Measurements from ENCODE around the gene SV2C. TPM values are rescaled to one million over a fixed set of nuclear protein-coding genes. Genes with fewer than 3 reads are reported as not detected.

Gene SV2C
- total and polyA plus RNA-seq, 2 of the 13 experiments (the other 11 are each of a cell fraction or from before 2014, with no cell fraction given): not detected

DNA sequence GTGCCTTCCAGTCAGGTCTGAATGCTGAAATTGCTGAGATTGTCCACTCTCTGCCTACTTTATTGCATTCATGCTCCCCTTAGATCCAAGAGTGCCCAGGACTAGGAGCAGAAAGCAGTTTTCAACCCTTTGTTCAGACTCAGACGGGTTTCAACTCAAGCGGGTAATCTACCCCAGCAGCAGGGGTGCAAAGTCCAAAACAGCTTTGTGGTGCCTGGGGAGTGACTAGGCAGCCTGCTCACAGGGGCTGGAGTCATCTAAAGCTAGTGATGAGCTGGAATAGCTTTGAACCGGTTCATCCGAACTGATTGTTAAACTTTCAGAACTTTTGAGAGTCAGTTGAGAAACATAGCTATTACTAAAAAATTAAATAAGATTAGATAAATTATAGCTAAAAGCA lies 248.9 kb downstream of the SV2C start (continued):
- TF ChIP-seq, protein P1, sequence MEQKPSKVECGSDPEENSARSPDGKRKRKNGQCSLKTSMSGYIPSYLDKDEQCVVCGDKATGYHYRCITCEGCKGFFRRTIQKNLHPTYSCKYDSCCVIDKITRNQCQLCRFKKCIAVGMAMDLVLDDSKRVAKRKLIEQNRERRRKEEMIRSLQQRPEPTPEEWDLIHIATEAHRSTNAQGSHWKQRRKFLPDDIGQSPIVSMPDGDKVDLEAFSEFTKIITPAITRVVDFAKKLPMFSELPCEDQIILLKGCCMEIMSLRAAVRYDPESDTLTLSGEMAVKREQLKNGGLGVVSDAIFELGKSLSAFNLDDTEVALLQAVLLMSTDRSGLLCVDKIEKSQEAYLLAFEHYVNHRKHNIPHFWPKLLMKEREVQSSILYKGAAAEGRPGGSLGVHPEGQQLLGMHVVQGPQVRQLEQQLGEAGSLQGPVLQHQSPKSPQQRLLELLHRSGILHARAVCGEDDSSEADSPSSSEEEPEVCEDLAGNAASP (CRISPR knock-in tag; IDR thresholded peaks at IDR 0.05; ENCODE audit: borderline replicate concordance): no peak
- no peak for TF ChIP-seq ZNF451 (CRISPR knock-in tag; IDR thresholded peaks at IDR 0.05)
- 0 out of 2 replicates have a peak, but pooled peaks have one; percentile 40 for TF ChIP-seq ZNF501 (CRISPR knock-in tag; IDR thresholded peaks at IDR 0.05)
- no peak for TF ChIP-seq MXI1 (IDR thresholded peaks at IDR 0.05; ENCODE audit: borderline replicate concordance, low read depth, low read length)
- no peak for TF ChIP-seq NCOA2 (CRISPR knock-in tag; IDR thresholded peaks at IDR 0.05)
- TF ChIP-seq ZNF12 (CRISPR knock-in tag; IDR thresholded peaks at IDR 0.05): no peak
- TF ChIP-seq KDM5A (IDR thresholded peaks at IDR 0.05; ENCODE audit: borderline replicate concordance, low read length): no peak
- TF ChIP-seq, protein P2, sequence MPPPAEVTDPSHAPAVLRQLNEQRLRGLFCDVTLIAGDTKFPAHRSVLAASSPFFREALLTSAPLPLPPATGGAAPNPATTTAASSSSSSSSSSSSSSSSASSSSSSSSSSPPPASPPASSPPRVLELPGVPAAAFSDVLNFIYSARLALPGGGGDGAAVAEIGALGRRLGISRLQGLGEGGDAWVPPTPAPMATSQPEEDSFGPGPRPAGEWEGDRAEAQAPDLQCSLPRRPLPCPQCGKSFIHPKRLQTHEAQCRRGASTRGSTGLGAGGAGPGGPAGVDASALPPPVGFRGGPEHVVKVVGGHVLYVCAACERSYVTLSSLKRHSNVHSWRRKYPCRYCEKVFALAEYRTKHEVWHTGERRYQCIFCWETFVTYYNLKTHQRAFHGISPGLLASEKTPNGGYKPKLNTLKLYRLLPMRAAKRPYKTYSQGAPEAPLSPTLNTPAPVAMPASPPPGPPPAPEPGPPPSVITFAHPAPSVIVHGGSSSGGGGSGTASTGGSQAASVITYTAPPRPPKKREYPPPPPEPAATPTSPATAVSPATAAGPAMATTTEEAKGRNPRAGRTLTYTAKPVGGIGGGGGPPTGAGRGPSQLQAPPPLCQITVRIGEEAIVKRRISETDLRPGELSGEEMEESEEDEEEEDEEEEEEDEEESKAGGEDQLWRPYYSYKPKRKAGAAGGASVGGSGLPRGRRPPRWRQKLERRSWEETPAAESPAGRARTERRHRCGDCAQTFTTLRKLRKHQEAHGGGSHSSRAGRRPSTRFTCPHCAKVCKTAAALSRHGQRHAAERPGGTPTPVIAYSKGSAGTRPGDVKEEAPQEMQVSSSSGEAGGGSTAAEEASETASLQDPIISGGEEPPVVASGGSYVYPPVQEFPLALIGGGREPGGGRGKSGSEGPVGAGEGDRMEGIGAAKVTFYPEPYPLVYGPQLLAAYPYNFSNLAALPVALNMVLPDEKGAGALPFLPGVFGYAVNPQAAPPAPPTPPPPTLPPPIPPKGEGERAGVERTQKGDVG (CRISPR knock-in tag; IDR thresholded peaks at IDR 0.05; ENCODE audit: borderline replicate concordance): no peak
- TF ChIP-seq, protein P3, sequence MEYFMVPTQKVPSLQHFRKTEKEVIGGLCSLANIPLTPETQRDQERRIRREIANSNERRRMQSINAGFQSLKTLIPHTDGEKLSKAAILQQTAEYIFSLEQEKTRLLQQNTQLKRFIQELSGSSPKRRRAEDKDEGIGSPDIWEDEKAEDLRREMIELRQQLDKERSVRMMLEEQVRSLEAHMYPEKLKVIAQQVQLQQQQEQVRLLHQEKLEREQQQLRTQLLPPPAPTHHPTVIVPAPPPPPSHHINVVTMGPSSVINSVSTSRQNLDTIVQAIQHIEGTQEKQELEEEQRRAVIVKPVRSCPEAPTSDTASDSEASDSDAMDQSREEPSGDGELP (IDR thresholded peaks at IDR 0.05; ENCODE audit: borderline replicate concordance, low read depth): no peak
- TF ChIP-seq FOXO1 (CRISPR knock-in tag; IDR thresholded peaks at IDR 0.05): no peak
- TF ChIP-seq ZSCAN20 (CRISPR knock-in tag; IDR thresholded peaks at IDR 0.05; ENCODE audit: borderline replicate concordance): 0 out of 2 replicates have a peak, but pooled peaks have one; percentile 47
- TF ChIP-seq, protein P4, sequence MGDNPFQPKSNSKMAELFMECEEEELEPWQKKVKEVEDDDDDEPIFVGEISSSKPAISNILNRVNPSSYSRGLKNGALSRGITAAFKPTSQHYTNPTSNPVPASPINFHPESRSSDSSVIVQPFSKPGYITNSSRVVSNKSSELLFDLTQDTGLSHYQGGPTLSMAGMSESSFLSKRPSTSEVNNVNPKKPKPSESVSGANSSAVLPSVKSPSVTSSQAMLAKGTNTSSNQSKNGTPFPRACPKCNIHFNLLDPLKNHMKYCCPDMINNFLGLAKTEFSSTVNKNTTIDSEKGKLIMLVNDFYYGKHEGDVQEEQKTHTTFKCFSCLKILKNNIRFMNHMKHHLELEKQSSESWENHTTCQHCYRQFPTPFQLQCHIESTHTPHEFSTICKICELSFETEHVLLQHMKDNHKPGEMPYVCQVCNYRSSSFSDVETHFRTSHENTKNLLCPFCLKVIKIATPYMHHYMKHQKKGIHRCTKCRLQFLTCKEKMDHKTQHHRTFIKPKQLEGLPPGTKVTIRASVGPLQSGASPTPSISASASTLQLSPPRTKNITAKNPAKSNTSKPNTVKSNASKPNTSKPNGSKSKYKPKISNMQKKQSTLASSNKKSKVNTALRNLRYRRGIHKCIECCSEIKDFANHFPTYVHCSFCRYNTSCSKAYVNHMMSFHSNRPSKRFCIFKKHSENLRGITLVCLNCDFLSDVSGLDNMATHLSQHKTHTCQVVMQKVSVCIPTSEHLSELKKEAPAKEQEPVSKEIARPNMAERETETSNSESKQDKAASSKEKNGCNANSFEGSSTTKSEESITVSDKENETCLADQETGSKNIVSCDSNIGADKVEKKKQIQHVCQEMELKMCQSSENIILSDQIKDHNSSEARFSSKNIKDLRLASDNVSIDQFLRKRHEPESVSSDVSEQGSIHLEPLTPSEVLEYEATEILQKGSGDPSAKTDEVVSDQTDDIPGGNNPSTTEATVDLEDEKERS (CRISPR knock-in tag; IDR thresholded peaks at IDR 0.05): no peak
- TF ChIP-seq ZNF180 (CRISPR knock-in tag; IDR thresholded peaks at IDR 0.05; ENCODE audit: borderline replicate concordance, low read depth): no peak
- no peak for TF ChIP-seq ARNT (IDR thresholded peaks at IDR 0.05)
- TF ChIP-seq, protein P5, sequence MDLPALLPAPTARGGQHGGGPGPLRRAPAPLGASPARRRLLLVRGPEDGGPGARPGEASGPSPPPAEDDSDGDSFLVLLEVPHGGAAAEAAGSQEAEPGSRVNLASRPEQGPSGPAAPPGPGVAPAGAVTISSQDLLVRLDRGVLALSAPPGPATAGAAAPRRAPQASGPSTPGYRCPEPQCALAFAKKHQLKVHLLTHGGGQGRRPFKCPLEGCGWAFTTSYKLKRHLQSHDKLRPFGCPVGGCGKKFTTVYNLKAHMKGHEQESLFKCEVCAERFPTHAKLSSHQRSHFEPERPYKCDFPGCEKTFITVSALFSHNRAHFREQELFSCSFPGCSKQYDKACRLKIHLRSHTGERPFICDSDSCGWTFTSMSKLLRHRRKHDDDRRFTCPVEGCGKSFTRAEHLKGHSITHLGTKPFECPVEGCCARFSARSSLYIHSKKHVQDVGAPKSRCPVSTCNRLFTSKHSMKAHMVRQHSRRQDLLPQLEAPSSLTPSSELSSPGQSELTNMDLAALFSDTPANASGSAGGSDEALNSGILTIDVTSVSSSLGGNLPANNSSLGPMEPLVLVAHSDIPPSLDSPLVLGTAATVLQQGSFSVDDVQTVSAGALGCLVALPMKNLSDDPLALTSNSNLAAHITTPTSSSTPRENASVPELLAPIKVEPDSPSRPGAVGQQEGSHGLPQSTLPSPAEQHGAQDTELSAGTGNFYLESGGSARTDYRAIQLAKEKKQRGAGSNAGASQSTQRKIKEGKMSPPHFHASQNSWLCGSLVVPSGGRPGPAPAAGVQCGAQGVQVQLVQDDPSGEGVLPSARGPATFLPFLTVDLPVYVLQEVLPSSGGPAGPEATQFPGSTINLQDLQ (CRISPR knock-in tag; IDR thresholded peaks at IDR 0.05): no peak
- TF ChIP-seq MEF2D (CRISPR knock-in tag; IDR thresholded peaks at IDR 0.05): no peak
- no peak for TF ChIP-seq ZNF780A (CRISPR knock-in tag; IDR thresholded peaks at IDR 0.05)
- TF ChIP-seq SMAD3 (CRISPR knock-in tag; IDR thresholded peaks at IDR 0.05): no peak
- no peak for TF ChIP-seq MTA3 (CRISPR knock-in tag; IDR thresholded peaks at IDR 0.05)
- TF ChIP-seq ZNF569 (CRISPR knock-in tag; IDR thresholded peaks at IDR 0.05; ENCODE audit: borderline replicate concordance): no peak
